ENCODE data around the gene MDFI.

GRCh38 chr6:41598670-41599014, 39.6 kb upstream of the MDFI start:
- no peak for TF ChIP-seq CTCF (IDR thresholded peaks at IDR 0.05 in 2 of 3, conservative IDR thresholded peaks at IDR 0.05 in 1 of 3; ENCODE audit: insufficient read depth in 2 of 3, low read depth in 1 of 3, low read length in 3 of 3)
- TF ChIP-seq RFX5 (IDR thresholded peaks at IDR 0.05; ENCODE audit: low read depth, low read length): no peak
- no peak for TF ChIP-seq ZNF24 (IDR thresholded peaks at IDR 0.05)
- no peak for TF ChIP-seq REST (IDR thresholded peaks at IDR 0.05; ENCODE audit: borderline replicate concordance)
- no peak for TF ChIP-seq REST (CRISPR knock-in tag; IDR thresholded peaks at IDR 0.05; ENCODE audit: low read depth)
- no peak for TF ChIP-seq ZBTB43 (CRISPR knock-in tag; IDR thresholded peaks at IDR 0.05)
- no peak for TF ChIP-seq CEBPB (tag; IDR thresholded peaks at IDR 0.05)
- no peak for TF ChIP-seq POLR2A (conservative IDR thresholded peaks at IDR 0.05)
- TF ChIP-seq ZNF41 (CRISPR knock-in tag; conservative IDR thresholded peaks at IDR 0.05): no peak
- TF ChIP-seq MYBL2 (IDR thresholded peaks at IDR 0.05; ENCODE audit: low read depth): no peak
- no peak for TF ChIP-seq MYBL2 (CRISPR knock-in tag; IDR thresholded peaks at IDR 0.05; ENCODE audit: borderline replicate concordance)
- no peak for TF ChIP-seq ZNF407 (IDR thresholded peaks at IDR 0.05; ENCODE audit: low read depth)
- TF ChIP-seq PCBP2 (IDR thresholded peaks at IDR 0.05; ENCODE audit: low read depth, low read length, poor library complexity, severe bottlenecking): no peak
- no peak for TF ChIP-seq ZNF408 (CRISPR knock-in tag; IDR thresholded peaks at IDR 0.05; ENCODE audit: low read depth)
- TF ChIP-seq ZFP36 (IDR thresholded peaks at IDR 0.05; ENCODE audit: low read depth, low read length, partially characterized antibody): no peak
